ENCODE results near the gene IMMP2L. TPM values are rescaled to one million over a fixed set of nuclear protein-coding genes. Genes with fewer than 3 reads are reported as not detected.

IMMP2L gene
- total and polyA plus RNA-seq, 2 of the 4 experiments (the other 2 are of a cell fraction), result 5.8 to 9.3 TPM

GRCh38 chr7:111268941-111269340 is 293.4 kb downstream of the IMMP2L start:
- intact Hi-C loops (cut with micrococcal nuclease), result no loop called here

More at GRCh38 chr7:111268941-111269340, 293.4 kb downstream of the IMMP2L start:
- no peak overlapping the region for H4K8ac ChIP-seq (ENCODE audit: low read depth in 2 of 2, low read length in 2 of 2)
- H3K4me2 ChIP-seq (ENCODE audit: low read depth, low read length), result no peak overlapping the region
- dilution Hi-C loops (cut with HindIII; ENCODE audit: low sequenced_read_pairs, unreplicated experiment) (no loop called here), in situ Hi-C loops (cut with MboI; ENCODE audit: low sequenced_read_pairs) (no loop called here)
- no peak overlapping the region for H3K4me3 ChIP-seq (ENCODE audit: insufficient read depth, low read depth, low read length)
- H3K14ac ChIP-seq (replicated peaks; ENCODE audit: low read depth, low read length), result no peak overlapping the region
- no peak overlapping the region for H2BK5ac ChIP-seq (ENCODE audit: low read depth, low read length, poor library complexity, severe bottlenecking)
- H3K27me3 ChIP-seq (ENCODE audit: control insufficient read depth, insufficient read depth, low read length), result no peaks in the 10 kb centered on the region
- CTCF ChIA-PET, result interaction anchor here (0.7 kb wide), 1 partner anchor 123 kb away, joined by 4 read pairs; no protein-coding TSS in a partner anchor
- H3K56ac ChIP-seq (ENCODE audit: extremely low read depth, insufficient read depth, low read length), result no peak overlapping the region
- no peak overlapping the region for H4K5ac ChIP-seq (ENCODE audit: low read depth, low read length)
- H3K23ac ChIP-seq (ENCODE audit: low read depth, low read length), result no peak overlapping the region
- no peak overlapping the region for H2AFZ ChIP-seq (replicated peaks; ENCODE audit: low read length, poor library complexity)
- no peaks in the 10 kb centered on the region for H4K20me1 ChIP-seq (ENCODE audit: insufficient read depth, low read length)
- BruUV-seq (replicated peaks), result no TSS peak
- H3K9me3 ChIP-seq (ENCODE audit: control insufficient read depth, insufficient read depth, low read length), result no peaks in the 10 kb centered on the region
- no peak for TF ChIP-seq CHD1 (IDR thresholded peaks at IDR 0.05; ENCODE audit: low read depth, low read length)
- TF ChIP-seq CEBPB (IDR thresholded peaks at IDR 0.05; ENCODE audit: low read depth, low read length), result no peak
- TF ChIP-seq MAZ (IDR thresholded peaks at IDR 0.05; ENCODE audit: borderline replicate concordance, low read depth, low read length), result no peak
- TF ChIP-seq SMC3 (IDR thresholded peaks at IDR 0.05; ENCODE audit: low read depth, low read length), result no peak
- no peak for TF ChIP-seq CTCF (conservative IDR thresholded peaks at IDR 0.05; ENCODE audit: low read depth, low read length)
- TF ChIP-seq RFX5 (IDR thresholded peaks at IDR 0.05; ENCODE audit: low read depth, low read length), result no peak
- TF ChIP-seq, protein P1, sequence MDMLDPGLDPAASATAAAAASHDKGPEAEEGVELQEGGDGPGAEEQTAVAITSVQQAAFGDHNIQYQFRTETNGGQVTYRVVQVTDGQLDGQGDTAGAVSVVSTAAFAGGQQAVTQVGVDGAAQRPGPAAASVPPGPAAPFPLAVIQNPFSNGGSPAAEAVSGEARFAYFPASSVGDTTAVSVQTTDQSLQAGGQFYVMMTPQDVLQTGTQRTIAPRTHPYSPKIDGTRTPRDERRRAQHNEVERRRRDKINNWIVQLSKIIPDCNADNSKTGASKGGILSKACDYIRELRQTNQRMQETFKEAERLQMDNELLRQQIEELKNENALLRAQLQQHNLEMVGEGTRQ (IDR thresholded peaks at IDR 0.05; ENCODE audit: low read depth, low read length), result no peak
- no peak overlapping the region for H2BK15ac ChIP-seq (ENCODE audit: low read depth, low read length)
- H2AK9ac ChIP-seq (replicated peaks; ENCODE audit: low read depth, low read length, poor library complexity), result no peak overlapping the region
- no peak overlapping the region for H2BK20ac ChIP-seq (ENCODE audit: low read depth, low read length)
- peaks cover 12% of the 10 kb centered on the region for H3K4me1 ChIP-seq (ENCODE audit: control insufficient read depth, insufficient read depth, low read length)
- H3K18ac ChIP-seq (ENCODE audit: low read depth, low read length), result no peak overlapping the region; the same call in 1 of the 2 replicates
- 0 out of 2 replicates have a peak overlapping the region, but pooled peaks have one; percentile 17 for H2AK5ac ChIP-seq (ENCODE audit: low read depth, low read length)
- ATAC-seq (ENCODE audit: low read depth), result no peak
- H3K9me1 ChIP-seq (ENCODE audit: insufficient read depth, low read length), result 0 out of 2 replicates have a peak, but pooled peaks cover 2% of the 10 kb centered on the region
- POLR2A ChIA-PET (ENCODE audit: unreplicated experiment), result no interaction called here
- H3K36me3 ChIP-seq (ENCODE audit: control insufficient read depth, insufficient read depth, low read length), result no peaks in the 10 kb centered on the region
- no peak overlapping the region for H3K27ac ChIP-seq (ENCODE audit: insufficient read depth, low read length)
- no peak for DNase-seq
- WGBS, 2 experiments (ENCODE audit: extremely low coverage in 2 of 2, insufficient read length in 1 of 2), result 83% methylated on average over 1 of the region's 1 CpG; no CpG with 5 or more reads in 1 of the 2 experiments
- no peak overlapping the region for H2BK120ac ChIP-seq (ENCODE audit: low read depth, low read length)
- H3K79me1 ChIP-seq (ENCODE audit: low read depth in 1 of 2, low read length in 2 of 2), result no peaks in the 10 kb centered on the region
- H3K4ac ChIP-seq (ENCODE audit: low read depth, low read length), result no peak overlapping the region
- H4K91ac ChIP-seq (ENCODE audit: insufficient read depth, low read depth, low read length), result no peak overlapping the region
- H3K9ac ChIP-seq (ENCODE audit: low read depth, low read length), result no peak overlapping the region
